NCI-H1048 (cell line): ENCODE data around the gene DIP2C.

Source experiments
- DNase-seq: peaks from one replicate; lab custom pipeline; 2025; lab: John Stamatoyannopoulos, UW

The DIP2C gene

GRCh38 chr10:625751-626711, 63.4 kb downstream of the DIP2C start:
- no peak for DNase-seq

GRCh38 chr10:625333-625696, 64.2 kb downstream of the DIP2C start:
- no peak for DNase-seq

GRCh38 chr10:624605-625332, 64.7 kb downstream of the DIP2C start:
- no peak for DNase-seq

- no peak for DNase-seq
Observed at GRCh38 chr10:624312-624604, 65.2 kb downstream of the DIP2C start.

- no peak for DNase-seq
Observed at GRCh38 chr10:623477-624311, 65.8 kb downstream of the DIP2C start.

- no peak for DNase-seq
Observed at GRCh38 chr10:623014-623413, 66.5 kb downstream of the DIP2C start.

- DNase-seq: no peak
Observed at GRCh38 chr10:621981-622740, 67.3 kb downstream of the DIP2C start.

GRCh38 chr10:621513-621912, 68.0 kb downstream of the DIP2C start:
- no peak for DNase-seq

GRCh38 chr10:620971-621370, 68.5 kb downstream of the DIP2C start:
- no peak for DNase-seq

GRCh38 chr10:620417-620816, 69.1 kb downstream of the DIP2C start:
- DNase-seq: no peak

GRCh38 chr10:619710-620109, 69.8 kb downstream of the DIP2C start:
- no peak for DNase-seq

GRCh38 chr10:618229-618989, 71.1 kb downstream of the DIP2C start:
- no peak for DNase-seq

- DNase-seq: no peak
Observed at GRCh38 chr10:617471-617870, 72.0 kb downstream of the DIP2C start.

- no peak for DNase-seq
Observed at GRCh38 chr10:615583-616152, 73.8 kb downstream of the DIP2C start.

GRCh38 chr10:614790-615582, 74.5 kb downstream of the DIP2C start:
- DNase-seq: no peak

- DNase-seq: no peak
Observed at GRCh38 chr10:614139-614711, 75.2 kb downstream of the DIP2C start.

GRCh38 chr10:613271-614138, 76.0 kb downstream of the DIP2C start:
- peak; percentile 62 for DNase-seq

GRCh38 chr10:612696-613095, 76.8 kb downstream of the DIP2C start:
- no peak for DNase-seq
